Duodenal mucosa (tissue), 2 donors: ENCODE measurements around the gene UPK2.

Experiments
- H3K27ac ChIP-seq: one replicate; pipeline ENCODE4 v1.7.0; 2013; ENCODE audit warnings: low read depth, low read length
- H3K27me3 ChIP-seq, 2 donors: one replicate each; pipeline ENCODE4 v1.7.0; 2013; ENCODE audit warnings: low read length in 2 of 2, control low read depth in 1 of 2; ENCODE audit not compliant: insufficient read depth in 2 of 2, control insufficient read depth in 1 of 2
- H3K36me3 ChIP-seq, 2 donors: one replicate each; pipeline ENCODE4 v1.7.0; 2013; ENCODE audit warnings: low read length in 2 of 2, control low read depth in 1 of 2; ENCODE audit not compliant: insufficient read depth in 2 of 2, control insufficient read depth in 1 of 2
- H3K4me1 ChIP-seq, 2 donors: one replicate each; pipeline ENCODE4 v1.7.0; 2013; ENCODE audit warnings: low read length in 2 of 2, control low read depth in 1 of 2; ENCODE audit not compliant: insufficient read depth in 2 of 2, control insufficient read depth in 1 of 2
- H3K4me3 ChIP-seq, 2 donors: one replicate each; pipeline ENCODE4 v1.7.0; 2013; ENCODE audit warnings: low read length in 2 of 2, low read depth in 1 of 2
- H3K9ac ChIP-seq, 2 donors: one replicate each; pipeline ENCODE4 v1.7.0; 2013; ENCODE audit warnings: low read length in 2 of 2, low read depth in 1 of 2
- H3K9me3 ChIP-seq, 2 donors: one replicate each; pipeline ENCODE4 v1.7.0; 2013; ENCODE audit warnings: low read length in 2 of 2, control low read depth in 1 of 2; ENCODE audit not compliant: control insufficient read depth in 1 of 2

The UPK2 gene

GRCh38 chr11:118956094-118956846 lies at the start of gene UPK2:
Gene UPK2, plus strand, starts transcription at chr11:118956298. Its CDS starts 53 bp downstream, at chr11:118956351.
- no peaks in the 10 kb centered on the region for H3K4me1 ChIP-seq
- no peaks in the 10 kb centered on the region for H3K9me3 ChIP-seq
- H3K9ac ChIP-seq, result no peak within 1 kb of the TSS
- H3K27me3 ChIP-seq, result no peaks in the 10 kb centered on the region
- H3K27ac ChIP-seq, result no peak within 1 kb of the TSS
- H3K36me3 ChIP-seq, result no peaks in the 10 kb centered on the region
- no peak within 1 kb of the TSS for H3K4me3 ChIP-seq

GRCh38 chr11:118907051-118908042 lies 48.8 kb upstream of the UPK2 start:
- Histone ChIP-seq H3K36me3 (peaks cover 0 to 48% of the 10 kb centered on the region in 2 donors), H3K4me3 (no peak overlapping the region), H3K27ac (no peak overlapping the region), H3K4me1 (peaks cover 35 to 42% of the 10 kb centered on the region in 2 donors), H3K27me3 (no peaks in the 10 kb centered on the region), H3K9me3 (no peaks in the 10 kb centered on the region), H3K9ac (peak overlapping the region; percentile 32 to 40)

GRCh38 chr11:118908264-118908663 lies 47.8 kb upstream of the UPK2 start:
- no peak overlapping the region for H3K27ac ChIP-seq
- H3K27me3 ChIP-seq, result no peaks in the 10 kb centered on the region
- H3K9ac ChIP-seq, result no peak overlapping the region
- H3K36me3 ChIP-seq, result peaks cover 0 to 42% of the 10 kb centered on the region in 2 donors
- H3K4me1 ChIP-seq, result peaks cover 44 to 52% of the 10 kb centered on the region in 2 donors
- H3K9me3 ChIP-seq, result no peaks in the 10 kb centered on the region
- H3K4me3 ChIP-seq, result no peak overlapping the region

- H3K4me3 ChIP-seq, result peak overlapping the region; percentile 28 to 54
- peak overlapping the region; percentile 76 for H3K27ac ChIP-seq
- no peaks in the 10 kb centered on the region for H3K27me3 ChIP-seq
- H3K9me3 ChIP-seq, result no peaks in the 10 kb centered on the region
- peaks cover 0 to 34% of the 10 kb centered on the region in 2 donors for H3K36me3 ChIP-seq
- peak overlapping the region; percentile 32 to 51 for H3K9ac ChIP-seq
- H3K4me1 ChIP-seq, result peaks cover 51 to 58% of the 10 kb centered on the region in 2 donors
These were observed 47.0 kb upstream of the UPK2 start for GRCh38 chr11:118908901-118909618.

GRCh38 chr11:118909619-118910308 lies 46.3 kb upstream of the UPK2 start:
- Histone ChIP-seq H3K4me3 (peak overlapping the region; percentile 28 to 54), H3K27me3 (no peaks in the 10 kb centered on the region), H3K9me3 (no peaks in the 10 kb centered on the region), H3K27ac (peak overlapping the region; percentile 76), H3K9ac (peak overlapping the region; percentile 32 to 51), H3K36me3 (peaks cover 0 to 27% of the 10 kb centered on the region in 2 donors), H3K4me1 (peaks cover 58 to 65% of the 10 kb centered on the region in 2 donors)

- peak overlapping the region; percentile 53 to 55 for H3K4me3 ChIP-seq
- peak overlapping the region; percentile 18 to 51 for H3K9ac ChIP-seq
- no peaks in the 10 kb centered on the region for H3K9me3 ChIP-seq
- H3K27me3 ChIP-seq, result no peaks in the 10 kb centered on the region
- peaks cover 65 to 72% of the 10 kb centered on the region in 2 donors for H3K4me1 ChIP-seq
- H3K27ac ChIP-seq, result peak overlapping the region; percentile 84
- H3K36me3 ChIP-seq, result peaks cover 0 to 25% of the 10 kb centered on the region in 2 donors
These were observed 45.6 kb upstream of the UPK2 start for GRCh38 chr11:118910309-118911112.

GRCh38 chr11:118911113-118911879 lies 44.8 kb upstream of the UPK2 start:
- Histone ChIP-seq H3K4me1 (peaks cover 73 to 80% of the 10 kb centered on the region in 2 donors), H3K9ac (peak overlapping the region; percentile 51 to 66), H3K36me3 (peaks cover 0 to 18% of the 10 kb centered on the region in 2 donors), H3K4me3 (peak overlapping the region; percentile 53 to 55), H3K27ac (peak overlapping the region; percentile 84), H3K9me3 (no peaks in the 10 kb centered on the region), H3K27me3 (no peaks in the 10 kb centered on the region)

GRCh38 chr11:118911880-118912741 lies 44.0 kb upstream of the UPK2 start:
- Histone ChIP-seq H3K4me3 (peak overlapping the region; percentile 53 to 55), H3K9ac (peak overlapping the region; percentile 51 to 66), H3K27me3 (no peaks in the 10 kb centered on the region)

More at GRCh38 chr11:118911880-118912741, 44.0 kb upstream of the UPK2 start:
- H3K4me1 ChIP-seq, result peaks cover 81 to 85% of the 10 kb centered on the region in 2 donors
- no peaks in the 10 kb centered on the region for H3K9me3 ChIP-seq
- peaks cover 0 to 11% of the 10 kb centered on the region in 2 donors for H3K36me3 ChIP-seq
- H3K27ac ChIP-seq, result peak overlapping the region; percentile 84
